GM18868 (cell line): ENCODE data around the gene F7.

Experiments
- ATAC-seq: cut with Tn5 transposase; IDR thresholded peaks from one replicate; pipeline ENCODE4 v1.9.1; 2021; ENCODE audit warnings: mild to moderate bottlenecking, moderate library complexity; ENCODE audit not compliant: unreplicated experiment

F7 gene

GRCh38 chr13:113129921-113130750 is 24.5 kb downstream of the F7 start:
- ATAC-seq: no peak

- no peak for ATAC-seq
Measured at GRCh38 chr13:113135281-113135760, 29.7 kb downstream of the F7 start.

DNA sequence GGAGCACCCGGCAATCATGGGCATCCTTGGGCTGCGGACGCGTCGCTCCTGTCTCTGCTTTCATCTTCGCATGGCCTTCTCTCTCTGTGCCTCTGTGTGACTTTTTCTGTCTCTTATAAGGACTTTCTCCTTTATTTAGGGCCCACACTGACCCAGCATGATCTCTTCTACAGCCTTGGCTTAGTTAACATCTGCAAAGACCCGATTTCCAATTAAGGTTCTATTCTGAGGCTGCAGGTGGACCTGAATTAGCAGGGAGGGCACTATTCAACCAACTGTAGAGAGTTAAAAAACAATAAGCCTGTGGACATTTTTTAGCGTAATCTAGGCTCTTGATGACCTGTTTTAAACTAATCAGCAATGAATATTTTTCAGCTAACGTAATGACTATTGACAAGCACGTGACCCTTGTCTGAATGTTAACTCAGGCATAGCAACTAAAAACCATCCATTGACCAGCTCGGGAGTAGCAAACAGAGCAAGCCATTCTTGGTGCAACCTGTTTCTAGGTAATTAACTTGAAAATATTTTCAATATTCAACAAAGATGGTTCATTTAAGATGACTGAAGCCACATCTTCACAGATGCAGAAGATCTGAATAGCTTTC is 32.2 kb downstream of the F7 start:
- no peak for ATAC-seq

DNA sequence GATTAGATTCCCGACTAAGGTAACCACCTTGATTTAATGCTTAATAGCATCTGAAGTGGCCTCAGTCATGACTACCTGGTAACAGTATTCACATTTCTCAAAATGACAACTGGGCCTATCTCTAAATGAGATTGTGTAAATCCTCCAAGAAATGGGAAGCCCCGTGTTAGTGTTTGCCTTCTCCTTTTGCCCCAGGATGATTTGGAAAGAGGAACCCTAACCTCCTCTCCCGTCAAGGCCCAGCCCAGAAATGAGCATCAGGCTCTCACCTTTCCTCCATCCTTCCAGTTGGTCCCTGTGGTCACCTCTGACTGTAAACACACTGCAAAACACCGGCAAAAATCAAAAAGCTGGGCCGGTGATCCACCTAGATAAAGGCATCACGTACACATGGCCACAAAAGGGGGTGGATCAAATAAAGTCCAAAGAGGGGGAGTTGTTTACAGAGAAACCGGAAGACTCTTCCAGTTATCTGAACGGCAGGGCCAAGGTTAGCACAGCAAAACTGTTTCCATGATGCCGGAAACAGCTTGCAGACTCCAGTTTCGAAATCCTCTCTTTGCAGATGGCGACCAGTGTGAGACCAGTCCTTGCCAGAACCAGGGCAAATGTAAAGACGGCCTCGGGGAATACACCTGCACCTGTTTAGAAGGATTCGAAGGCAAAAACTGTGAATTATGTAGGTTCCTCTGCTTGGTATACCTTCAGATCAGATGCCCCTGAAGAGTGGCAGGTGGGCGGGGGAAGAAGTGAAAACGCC is 33.4 kb downstream of the F7 start:
- no peak for ATAC-seq

GRCh38 chr13:113139577-113139976 is 34.0 kb downstream of the F7 start:
- no peak for ATAC-seq

- ATAC-seq: no peak
Measured at GRCh38 chr13:113140677-113141600, 35.3 kb downstream of the F7 start.

DNA sequence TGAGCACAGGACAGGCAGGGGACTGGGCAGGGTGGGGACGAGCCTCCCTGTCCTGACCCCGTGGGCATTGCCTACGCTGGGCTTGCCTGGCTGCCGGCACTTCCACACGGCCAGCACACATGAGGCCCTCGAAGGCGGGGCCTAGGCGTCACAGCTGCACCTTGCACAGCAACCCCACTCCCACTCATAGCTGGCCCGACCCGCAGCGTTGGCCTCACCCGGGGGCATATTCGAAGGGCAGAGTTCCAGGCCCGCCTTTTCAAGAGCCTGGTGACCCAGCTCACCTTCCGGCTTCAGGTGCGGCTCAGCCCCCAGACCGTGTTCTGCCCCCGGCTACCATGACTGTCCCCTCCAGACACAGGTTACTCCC is 36.0 kb downstream of the F7 start:
- no peak for ATAC-seq

GRCh38 chr13:113142876-113143275 is 37.3 kb downstream of the F7 start:
- no peak for ATAC-seq

DNA sequence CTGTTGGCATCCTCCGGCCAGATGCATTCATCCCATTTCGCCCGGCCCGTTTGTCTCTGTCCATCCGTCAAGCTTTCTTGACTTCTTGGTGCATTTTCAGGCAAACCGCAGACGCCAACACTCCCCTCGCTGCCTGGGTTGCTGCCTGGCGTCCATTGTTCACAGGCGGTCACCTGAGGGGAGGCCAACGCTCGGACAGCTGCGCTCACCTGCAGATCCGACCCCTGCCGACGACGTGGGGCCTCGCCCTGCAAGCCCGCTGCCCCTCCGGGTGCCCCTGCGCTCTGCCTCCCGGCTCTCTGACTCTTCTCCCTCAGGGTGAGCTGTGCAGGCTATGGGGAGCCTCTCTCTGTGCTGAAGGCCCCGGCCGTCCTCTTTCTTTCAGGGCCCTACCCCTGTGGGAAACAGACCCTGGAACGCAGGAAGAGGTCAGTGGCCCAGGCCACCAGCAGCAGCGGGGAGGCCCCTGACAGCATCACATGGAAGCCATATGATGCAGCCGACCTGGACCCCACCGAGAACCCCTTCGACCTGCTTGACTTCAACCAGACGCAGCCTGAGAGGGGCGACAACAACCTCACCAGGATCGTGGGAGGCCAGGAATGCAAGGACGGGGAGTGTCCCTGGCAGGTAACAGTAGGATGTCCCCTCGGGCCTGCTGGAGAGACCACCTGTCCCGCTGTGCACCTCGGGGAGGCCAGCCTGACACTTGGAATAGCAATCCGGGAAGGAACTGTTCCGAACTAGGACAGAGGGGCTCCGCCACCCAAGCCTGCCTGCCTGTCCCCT is 38.1 kb downstream of the F7 start:
- no peak for ATAC-seq

- ATAC-seq: no peak
Measured at GRCh38 chr13:113144255-113144629, 38.7 kb downstream of the F7 start.

DNA sequence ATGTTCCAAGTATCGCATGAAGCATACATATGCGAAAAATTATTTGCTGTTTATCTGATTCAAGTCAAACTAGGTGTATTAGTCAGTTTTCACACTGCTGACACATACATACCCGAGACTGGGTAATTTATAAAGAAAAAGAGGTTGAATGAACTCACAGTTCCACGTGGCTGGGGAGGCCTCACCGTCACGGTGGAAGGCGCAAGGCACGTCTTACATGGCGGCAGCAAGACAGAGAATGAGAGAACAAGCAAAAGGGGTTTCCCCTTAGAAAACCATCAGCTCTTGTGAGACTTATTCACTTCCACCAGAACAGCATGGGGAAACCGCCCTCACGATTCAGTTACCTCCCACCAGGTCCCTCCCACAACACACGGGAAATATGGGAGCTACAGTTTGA is 39.9 kb downstream of the F7 start:
- ATAC-seq: no peak

GRCh38 chr13:113145911-113146598 is 40.5 kb downstream of the F7 start:
- ATAC-seq: no peak

DNA sequence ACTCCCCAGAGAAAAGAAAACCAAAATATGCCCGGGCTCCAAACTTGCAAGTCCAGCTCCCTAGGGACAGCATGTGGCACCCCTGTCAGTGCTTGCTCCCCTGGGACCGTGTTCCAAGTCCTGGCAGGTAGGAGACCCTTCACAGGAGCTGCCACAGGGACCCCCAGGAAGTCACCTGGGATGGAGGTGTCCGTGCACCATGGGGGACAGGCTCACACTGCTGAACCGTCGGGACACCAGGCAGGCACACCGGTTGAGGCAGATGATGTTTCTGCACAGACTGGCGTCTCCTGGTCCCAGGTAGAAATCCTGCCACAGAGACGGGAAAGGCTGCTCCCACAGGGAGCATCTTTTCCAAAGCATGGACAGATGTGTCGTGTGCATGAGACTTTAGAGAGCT is 41.2 kb downstream of the F7 start:
- no peak for ATAC-seq

DNA sequence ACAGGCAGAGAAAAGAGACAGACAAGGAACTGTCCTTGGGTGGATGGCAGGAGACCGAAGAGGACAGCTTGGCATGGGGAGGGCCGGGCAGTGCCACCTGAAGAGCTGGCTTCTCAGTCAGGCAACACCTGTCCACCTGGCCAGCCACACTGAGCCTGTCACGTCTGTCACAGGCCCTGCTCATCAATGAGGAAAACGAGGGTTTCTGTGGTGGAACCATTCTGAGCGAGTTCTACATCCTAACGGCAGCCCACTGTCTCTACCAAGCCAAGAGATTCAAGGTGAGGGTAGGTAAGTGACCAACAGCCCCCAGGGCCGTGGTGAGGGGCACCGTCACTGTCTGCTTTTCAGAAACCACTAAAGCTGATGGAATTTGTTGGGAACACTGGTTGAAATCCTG is 41.6 kb downstream of the F7 start:
- ATAC-seq: no peak

DNA sequence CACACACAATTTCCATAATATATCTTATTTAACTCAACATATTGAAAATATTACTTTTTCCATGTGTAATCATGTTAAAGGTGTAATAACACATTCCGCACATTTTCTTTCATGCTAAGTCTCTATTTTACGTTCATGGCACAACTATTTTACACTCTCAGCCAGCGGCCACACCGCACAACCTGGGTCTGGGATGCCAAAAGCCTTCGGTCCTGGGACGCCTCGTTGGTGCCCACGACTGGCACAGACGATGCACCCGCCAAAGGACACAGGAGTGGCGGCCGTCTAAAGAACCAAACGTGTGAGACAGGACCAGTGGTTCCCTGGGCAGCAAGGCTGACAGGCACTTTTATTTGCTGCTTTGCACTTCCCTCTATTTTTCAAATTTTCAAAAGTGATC is 42.8 kb downstream of the F7 start:
- no peak for ATAC-seq

DNA sequence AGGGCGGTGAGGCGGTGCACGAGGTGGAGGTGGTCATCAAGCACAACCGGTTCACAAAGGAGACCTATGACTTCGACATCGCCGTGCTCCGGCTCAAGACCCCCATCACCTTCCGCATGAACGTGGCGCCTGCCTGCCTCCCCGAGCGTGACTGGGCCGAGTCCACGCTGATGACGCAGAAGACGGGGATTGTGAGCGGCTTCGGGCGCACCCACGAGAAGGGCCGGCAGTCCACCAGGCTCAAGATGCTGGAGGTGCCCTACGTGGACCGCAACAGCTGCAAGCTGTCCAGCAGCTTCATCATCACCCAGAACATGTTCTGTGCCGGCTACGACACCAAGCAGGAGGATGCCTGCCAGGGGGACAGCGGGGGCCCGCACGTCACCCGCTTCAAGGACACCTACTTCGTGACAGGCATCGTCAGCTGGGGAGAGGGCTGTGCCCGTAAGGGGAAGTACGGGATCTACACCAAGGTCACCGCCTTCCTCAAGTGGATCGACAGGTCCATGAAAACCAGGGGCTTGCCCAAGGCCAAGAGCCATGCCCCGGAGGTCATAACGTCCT is 43.4 kb downstream of the F7 start:
- no peak for ATAC-seq

- no peak for ATAC-seq
Measured at GRCh38 chr13:113149711-113150549, 44.3 kb downstream of the F7 start.
